ENCODE data around the gene CAMSAP1.

DNA sequence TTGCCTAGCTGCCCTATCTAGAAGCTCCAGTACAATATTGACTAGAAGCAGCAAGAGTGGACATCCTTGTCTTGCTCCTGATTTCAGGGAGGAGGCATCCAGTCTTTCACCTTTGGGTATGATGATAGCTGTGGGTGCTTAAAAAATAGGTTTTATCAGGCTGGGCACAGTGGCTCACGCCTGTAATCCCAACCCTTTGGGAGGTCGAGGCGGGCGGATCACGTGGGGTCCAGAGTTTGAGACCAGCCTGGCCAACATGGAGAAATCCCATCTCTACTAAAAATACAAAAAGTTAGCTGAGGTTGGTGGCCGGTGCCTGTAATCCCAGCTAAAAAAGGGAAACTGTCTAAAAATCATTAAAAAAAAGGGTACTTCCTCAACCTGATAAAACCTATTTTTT, 2.0 kb upstream of the CAMSAP1 start:
- TF ChIP-seq, protein P1, sequence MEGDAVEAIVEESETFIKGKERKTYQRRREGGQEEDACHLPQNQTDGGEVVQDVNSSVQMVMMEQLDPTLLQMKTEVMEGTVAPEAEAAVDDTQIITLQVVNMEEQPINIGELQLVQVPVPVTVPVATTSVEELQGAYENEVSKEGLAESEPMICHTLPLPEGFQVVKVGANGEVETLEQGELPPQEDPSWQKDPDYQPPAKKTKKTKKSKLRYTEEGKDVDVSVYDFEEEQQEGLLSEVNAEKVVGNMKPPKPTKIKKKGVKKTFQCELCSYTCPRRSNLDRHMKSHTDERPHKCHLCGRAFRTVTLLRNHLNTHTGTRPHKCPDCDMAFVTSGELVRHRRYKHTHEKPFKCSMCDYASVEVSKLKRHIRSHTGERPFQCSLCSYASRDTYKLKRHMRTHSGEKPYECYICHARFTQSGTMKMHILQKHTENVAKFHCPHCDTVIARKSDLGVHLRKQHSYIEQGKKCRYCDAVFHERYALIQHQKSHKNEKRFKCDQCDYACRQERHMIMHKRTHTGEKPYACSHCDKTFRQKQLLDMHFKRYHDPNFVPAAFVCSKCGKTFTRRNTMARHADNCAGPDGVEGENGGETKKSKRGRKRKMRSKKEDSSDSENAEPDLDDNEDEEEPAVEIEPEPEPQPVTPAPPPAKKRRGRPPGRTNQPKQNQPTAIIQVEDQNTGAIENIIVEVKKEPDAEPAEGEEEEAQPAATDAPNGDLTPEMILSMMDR (conservative IDR thresholded peaks at IDR 0.05; ENCODE audit: low read length): no peak
- no peak for TF ChIP-seq EZH2phosphoT487 (IDR thresholded peaks at IDR 0.05; ENCODE audit: borderline replicate concordance, low read depth, low read length)

Measured in OCI-LY7 (cell line).